ENCODE data around the gene C2orf78. TPM values are rescaled to one million over a fixed set of nuclear protein-coding genes. Genes with fewer than 3 reads are reported as not detected.

The C2orf78 gene
- polyA plus RNA-seq, 1 of the 3 experiments (the other 2 are of a cell fraction), result 0.02 TPM

GRCh38 chr2:73811878-73812277 lies 27.9 kb downstream of the C2orf78 start:
- CTCF ChIA-PET, result interaction anchor here (1.5 to 3.4 kb wide), 3 partner anchors 12 to 523 kb away, joined by 4 to 25 read pairs (median 4); no protein-coding TSS in a partner anchor
- H3F3A ChIP-seq (replicated peaks; ENCODE audit: insufficient read depth), result no peaks in the 10 kb centered on the region
- H3K36me3 ChIP-seq (replicated peaks in 1 of 2; ENCODE audit: control insufficient read depth in 1 of 2, insufficient read depth in 2 of 2, low read length in 1 of 2), result no peaks in the 10 kb centered on the region
- no peaks in the 10 kb centered on the region for H3K9me3 ChIP-seq
- no peaks in the 10 kb centered on the region for H3K9me2 ChIP-seq
- H3K4me1 ChIP-seq (ENCODE audit: control insufficient read depth in 1 of 2, insufficient read depth in 2 of 2, low read depth in 1 of 2, low read length in 1 of 2), result no peaks in the 10 kb centered on the region
- no peaks in the 10 kb centered on the region for H4K20me1 ChIP-seq (ENCODE audit: insufficient read depth)
- DNase-seq, result no peak
- no peak overlapping the region for H3K27ac ChIP-seq (ENCODE audit: low read depth in 2 of 2, low read length in 1 of 2)
- H2AFZ ChIP-seq (ENCODE audit: low read depth), result no peak overlapping the region
- POLR2A ChIA-PET, result no interaction called here
- no peak overlapping the region for H3K4me3 ChIP-seq (ENCODE audit: low read depth in 2 of 2, low read length in 1 of 2)
- H3K79me2 ChIP-seq (ENCODE audit: insufficient read depth), result no peaks in the 10 kb centered on the region
- H3K9ac ChIP-seq, result no peak overlapping the region
- TF ChIP-seq FOXM1 (IDR thresholded peaks at IDR 0.05; ENCODE audit: low read depth) (no peak), EZH2phosphoT487 (IDR thresholded peaks at IDR 0.05; ENCODE audit: borderline replicate concordance, low read depth) (no peak), RFX5 (IDR thresholded peaks at IDR 0.05; ENCODE audit: low read length) (no peak)
- TF ChIP-seq, protein P1, sequence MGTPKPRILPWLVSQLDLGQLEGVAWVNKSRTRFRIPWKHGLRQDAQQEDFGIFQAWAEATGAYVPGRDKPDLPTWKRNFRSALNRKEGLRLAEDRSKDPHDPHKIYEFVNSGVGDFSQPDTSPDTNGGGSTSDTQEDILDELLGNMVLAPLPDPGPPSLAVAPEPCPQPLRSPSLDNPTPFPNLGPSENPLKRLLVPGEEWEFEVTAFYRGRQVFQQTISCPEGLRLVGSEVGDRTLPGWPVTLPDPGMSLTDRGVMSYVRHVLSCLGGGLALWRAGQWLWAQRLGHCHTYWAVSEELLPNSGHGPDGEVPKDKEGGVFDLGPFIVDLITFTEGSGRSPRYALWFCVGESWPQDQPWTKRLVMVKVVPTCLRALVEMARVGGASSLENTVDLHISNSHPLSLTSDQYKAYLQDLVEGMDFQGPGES (IDR thresholded peaks at IDR 0.05; ENCODE audit: low read depth, low read length), result no peak
- no peak overlapping the region for H3K4me2 ChIP-seq
- peaks cover 6% of the 10 kb centered on the region; the same call in 1 of the 2 replicates for H3K27me3 ChIP-seq (ENCODE audit: insufficient read depth)

DNA sequence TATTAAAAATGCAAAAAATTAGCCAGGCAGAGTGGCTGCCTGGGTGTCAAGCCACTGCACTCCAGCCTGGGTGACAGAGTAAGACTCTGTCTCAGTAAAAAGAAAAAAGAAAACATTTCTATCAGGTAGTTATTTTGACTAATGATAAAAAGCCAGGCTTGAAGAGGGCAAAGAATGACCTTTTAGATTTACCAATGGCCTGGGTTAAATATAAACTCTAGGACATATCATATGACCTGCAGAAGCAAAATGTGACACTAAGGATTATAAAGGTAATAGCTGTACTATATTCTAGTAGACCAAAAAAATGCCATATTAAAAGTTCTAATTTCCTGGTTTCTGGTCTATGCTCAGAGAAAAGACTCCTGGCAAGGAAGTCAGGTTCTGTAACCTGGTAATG lies 28.7 kb downstream of the C2orf78 start:
- peaks cover 6% of the 10 kb centered on the region; the same call in 1 of the 2 replicates for H3K27me3 ChIP-seq (ENCODE audit: insufficient read depth)
- H3K4me1 ChIP-seq (ENCODE audit: control insufficient read depth in 1 of 2, insufficient read depth in 2 of 2, low read depth in 1 of 2, low read length in 1 of 2), result no peaks in the 10 kb centered on the region
- H3K36me3 ChIP-seq (replicated peaks in 1 of 2; ENCODE audit: control insufficient read depth in 1 of 2, insufficient read depth in 2 of 2, low read length in 1 of 2), result no peaks in the 10 kb centered on the region
- no peak overlapping the region for H2AFZ ChIP-seq (ENCODE audit: low read depth)
- H3K4me2 ChIP-seq, result no peak overlapping the region
- no peak for TF ChIP-seq NFIC (IDR thresholded peaks at IDR 0.05; ENCODE audit: borderline replicate concordance)
- TF ChIP-seq POLR2AphosphoS5 (IDR thresholded peaks at IDR 0.05; ENCODE audit: low read depth, low read length), result no peak
- TF ChIP-seq NRF1 (IDR thresholded peaks at IDR 0.05; ENCODE audit: low read depth, low read length), result no peak
- TF ChIP-seq EP300 (IDR thresholded peaks at IDR 0.05; ENCODE audit: borderline replicate concordance in 1 of 2, low read depth in 1 of 2, low read length in 1 of 2), result no peak
- TF ChIP-seq, protein P2, sequence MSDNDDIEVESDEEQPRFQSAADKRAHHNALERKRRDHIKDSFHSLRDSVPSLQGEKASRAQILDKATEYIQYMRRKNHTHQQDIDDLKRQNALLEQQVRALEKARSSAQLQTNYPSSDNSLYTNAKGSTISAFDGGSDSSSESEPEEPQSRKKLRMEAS (IDR thresholded peaks at IDR 0.05; ENCODE audit: low read depth), result no peak
- TF ChIP-seq RAD21 (IDR thresholded peaks at IDR 0.05; ENCODE audit: low read length), result no peak
- no peak for TF ChIP-seq TEAD4 (IDR thresholded peaks at IDR 0.05; ENCODE audit: borderline replicate concordance, insufficient read depth)
- TF ChIP-seq, protein P3, sequence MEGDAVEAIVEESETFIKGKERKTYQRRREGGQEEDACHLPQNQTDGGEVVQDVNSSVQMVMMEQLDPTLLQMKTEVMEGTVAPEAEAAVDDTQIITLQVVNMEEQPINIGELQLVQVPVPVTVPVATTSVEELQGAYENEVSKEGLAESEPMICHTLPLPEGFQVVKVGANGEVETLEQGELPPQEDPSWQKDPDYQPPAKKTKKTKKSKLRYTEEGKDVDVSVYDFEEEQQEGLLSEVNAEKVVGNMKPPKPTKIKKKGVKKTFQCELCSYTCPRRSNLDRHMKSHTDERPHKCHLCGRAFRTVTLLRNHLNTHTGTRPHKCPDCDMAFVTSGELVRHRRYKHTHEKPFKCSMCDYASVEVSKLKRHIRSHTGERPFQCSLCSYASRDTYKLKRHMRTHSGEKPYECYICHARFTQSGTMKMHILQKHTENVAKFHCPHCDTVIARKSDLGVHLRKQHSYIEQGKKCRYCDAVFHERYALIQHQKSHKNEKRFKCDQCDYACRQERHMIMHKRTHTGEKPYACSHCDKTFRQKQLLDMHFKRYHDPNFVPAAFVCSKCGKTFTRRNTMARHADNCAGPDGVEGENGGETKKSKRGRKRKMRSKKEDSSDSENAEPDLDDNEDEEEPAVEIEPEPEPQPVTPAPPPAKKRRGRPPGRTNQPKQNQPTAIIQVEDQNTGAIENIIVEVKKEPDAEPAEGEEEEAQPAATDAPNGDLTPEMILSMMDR (IDR thresholded peaks at IDR 0.05), result no peak
- no peak for TF ChIP-seq FOSL2 (IDR thresholded peaks at IDR 0.05; ENCODE audit: borderline replicate concordance, low read depth)
- TF ChIP-seq USF2 (IDR thresholded peaks at IDR 0.05; ENCODE audit: borderline replicate concordance, low read depth, low read length), result no peak
- no peak for TF ChIP-seq PBX3 (IDR thresholded peaks at IDR 0.05)
- TF ChIP-seq, protein P4, sequence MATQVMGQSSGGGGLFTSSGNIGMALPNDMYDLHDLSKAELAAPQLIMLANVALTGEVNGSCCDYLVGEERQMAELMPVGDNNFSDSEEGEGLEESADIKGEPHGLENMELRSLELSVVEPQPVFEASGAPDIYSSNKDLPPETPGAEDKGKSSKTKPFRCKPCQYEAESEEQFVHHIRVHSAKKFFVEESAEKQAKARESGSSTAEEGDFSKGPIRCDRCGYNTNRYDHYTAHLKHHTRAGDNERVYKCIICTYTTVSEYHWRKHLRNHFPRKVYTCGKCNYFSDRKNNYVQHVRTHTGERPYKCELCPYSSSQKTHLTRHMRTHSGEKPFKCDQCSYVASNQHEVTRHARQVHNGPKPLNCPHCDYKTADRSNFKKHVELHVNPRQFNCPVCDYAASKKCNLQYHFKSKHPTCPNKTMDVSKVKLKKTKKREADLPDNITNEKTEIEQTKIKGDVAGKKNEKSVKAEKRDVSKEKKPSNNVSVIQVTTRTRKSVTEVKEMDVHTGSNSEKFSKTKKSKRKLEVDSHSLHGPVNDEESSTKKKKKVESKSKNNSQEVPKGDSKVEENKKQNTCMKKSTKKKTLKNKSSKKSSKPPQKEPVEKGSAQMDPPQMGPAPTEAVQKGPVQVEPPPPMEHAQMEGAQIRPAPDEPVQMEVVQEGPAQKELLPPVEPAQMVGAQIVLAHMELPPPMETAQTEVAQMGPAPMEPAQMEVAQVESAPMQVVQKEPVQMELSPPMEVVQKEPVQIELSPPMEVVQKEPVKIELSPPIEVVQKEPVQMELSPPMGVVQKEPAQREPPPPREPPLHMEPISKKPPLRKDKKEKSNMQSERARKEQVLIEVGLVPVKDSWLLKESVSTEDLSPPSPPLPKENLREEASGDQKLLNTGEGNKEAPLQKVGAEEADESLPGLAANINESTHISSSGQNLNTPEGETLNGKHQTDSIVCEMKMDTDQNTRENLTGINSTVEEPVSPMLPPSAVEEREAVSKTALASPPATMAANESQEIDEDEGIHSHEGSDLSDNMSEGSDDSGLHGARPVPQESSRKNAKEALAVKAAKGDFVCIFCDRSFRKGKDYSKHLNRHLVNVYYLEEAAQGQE (IDR thresholded peaks at IDR 0.05; ENCODE audit: low read depth, low read length), result no peak
- TF ChIP-seq MEF2A (IDR thresholded peaks at IDR 0.05; ENCODE audit: borderline replicate concordance, low read depth), result no peak
- no peaks in the 10 kb centered on the region for H4K20me1 ChIP-seq (ENCODE audit: insufficient read depth)
- no peak overlapping the region for H3K27ac ChIP-seq (ENCODE audit: low read depth in 2 of 2, low read length in 1 of 2)
- DNase-seq, result no peak
- H3K79me2 ChIP-seq (ENCODE audit: insufficient read depth), result no peaks in the 10 kb centered on the region
- ChIA-PET POLR2A (no interaction called here), CTCF (interaction anchor here (1.5 to 3.4 kb wide), 3 partner anchors 12 to 522 kb away, joined by 4 to 25 read pairs (median 4); no protein-coding TSS in a partner anchor)
- no peaks in the 10 kb centered on the region for H3K9me2 ChIP-seq
- no peaks in the 10 kb centered on the region for H3K9me3 ChIP-seq
- no peaks in the 10 kb centered on the region for H3F3A ChIP-seq (replicated peaks; ENCODE audit: insufficient read depth)
- H3K9ac ChIP-seq, result no peak overlapping the region
- H3K4me3 ChIP-seq (ENCODE audit: low read depth in 2 of 2, low read length in 1 of 2), result no peak overlapping the region
